Gastrocnemius medialis (tissue), 4 donors: ENCODE results near the gene ENOX1. TPM values are rescaled to one million over a fixed set of nuclear protein-coding genes. Genes with fewer than 3 reads are reported as not detected.
A peak's percentile ranks its signal among the peaks of the same experiment; 100 is the strongest.

ENCODE experiments used
- ATAC-seq, 2 donors: fragments of 150-250 bp; one replicate each; pipeline ENCODE4 v1.9.1; 2016
- DNase-seq, 2 donors: peaks; one replicate each; pipeline ENCODE4 v3.0.0-alpha.2; 2019
- H3K27ac ChIP-seq, 4 donors: fragments of 200-600 bp; sonication (generic); 1 replicate in 1 of 4; 2 replicates in 3 of 4; pipeline ENCODE4 v1.5.1; 2016 to 2018; ENCODE audit warnings: mild to moderate bottlenecking in 2 of 4, moderate library complexity in 1 of 4
- H3K27me3 ChIP-seq, 3 donors: fragments of 200-600 bp; sonication (generic) in 2 of 3; 1 replicate in 1 of 3; 2 replicates in 2 of 3; pipeline versions ENCODE4 v1.5.1 to v1.6.0; 2016 to 2019; ENCODE audit warnings: mild to moderate bottlenecking in 1 of 3, moderate library complexity in 1 of 3
- H3K36me3 ChIP-seq, 2 donors: fragments of 200-600 bp; sonication (generic) in 1 of 2; one replicate each; pipeline ENCODE4 v1.5.1; 2017 to 2018
- H3K4me1 ChIP-seq, 2 donors: fragments of 200-600 bp; sonication (generic) in 1 of 2; one replicate each; pipeline ENCODE4 v1.5.1; 2016 to 2017; ENCODE audit warnings: mild to moderate bottlenecking in 2 of 2
- H3K4me3 ChIP-seq, 4 donors: fragments of 200-600 bp; sonication (generic) in 3 of 4; 1 replicate in 1 of 4; 2 replicates in 3 of 4; pipeline ENCODE4 v1.5.1; 2016 to 2019; ENCODE audit warnings: mild to moderate bottlenecking in 2 of 4
- H3K9me3 ChIP-seq, 3 donors: fragments of 200-600 bp; sonication (generic) in 2 of 3; 1 replicate in 1 of 3; 2 replicates in 2 of 3; pipeline ENCODE4 v1.5.1; 2016 to 2019
- POLR2A ChIP-seq, 2 donors: fragments of 450-650 bp; IDR thresholded peaks; one replicate each; pipeline ENCODE4 v1.6.1; 2017; ENCODE audit warnings: antibody characterized with exemption in 2 of 2, mild to moderate bottlenecking in 2 of 2, moderate library complexity in 2 of 2
- in situ Hi-C, 4 donors: fragments of 200-750 bp; cut with MboI; loops; one replicate each; pipeline versions ENCODE4 v1.15.0 to v1.8.0; 2017; ENCODE audit warnings: low sequenced_read_pairs in 4 of 4
- intact Hi-C: fragments of 100-400 bp; cut with DNase I; formaldehyde crosslinking; loops from one replicate; pipeline ENCODE4 v1.15.1; 2023; ENCODE audit warnings: low total_unique reads
- total RNA-seq, 4 donors: library from RNA; depleted of rRNA; stranded (reverse); fragments of >200 nt; gene quantifications; one replicate each; pipeline versions ENCODE4 v1.1.0 to v1.2.3, GENCODE V29; 2016
- TF ChIP-seq, protein P1 (sequence below), 5 experiments: fragments of 450-650 bp in 3 of 5; fragments of 200-600 bp in 2 of 5; sonication (generic) in 2 of 5; IDR thresholded peaks in 4 of 5; conservative IDR thresholded peaks in 1 of 5; 1 replicate in 4 of 5; 2 replicates in 1 of 5; pipeline ENCODE4 v1.5.1; 2016 to 2019; ENCODE audit warnings: antibody characterized with exemption in 5 of 5, mild to moderate bottlenecking in 3 of 5, moderate library complexity in 3 of 5

Gene ENOX1
- total RNA-seq, 4 donors from 2014 or later, result 0.46 to 3.5 (median 1.8) TPM

- Histone ChIP-seq H3K27ac (no peak overlapping the region), H3K4me1 (no peaks in the 10 kb centered on the region), H3K27me3 (no peaks in the 10 kb centered on the region), H3K36me3 (no peaks in the 10 kb centered on the region), H3K9me3 (no peaks in the 10 kb centered on the region), H3K4me3 (no peak overlapping the region)
- DNase-seq (no peak), ATAC-seq (no peak)
- TF ChIP-seq, protein P1, sequence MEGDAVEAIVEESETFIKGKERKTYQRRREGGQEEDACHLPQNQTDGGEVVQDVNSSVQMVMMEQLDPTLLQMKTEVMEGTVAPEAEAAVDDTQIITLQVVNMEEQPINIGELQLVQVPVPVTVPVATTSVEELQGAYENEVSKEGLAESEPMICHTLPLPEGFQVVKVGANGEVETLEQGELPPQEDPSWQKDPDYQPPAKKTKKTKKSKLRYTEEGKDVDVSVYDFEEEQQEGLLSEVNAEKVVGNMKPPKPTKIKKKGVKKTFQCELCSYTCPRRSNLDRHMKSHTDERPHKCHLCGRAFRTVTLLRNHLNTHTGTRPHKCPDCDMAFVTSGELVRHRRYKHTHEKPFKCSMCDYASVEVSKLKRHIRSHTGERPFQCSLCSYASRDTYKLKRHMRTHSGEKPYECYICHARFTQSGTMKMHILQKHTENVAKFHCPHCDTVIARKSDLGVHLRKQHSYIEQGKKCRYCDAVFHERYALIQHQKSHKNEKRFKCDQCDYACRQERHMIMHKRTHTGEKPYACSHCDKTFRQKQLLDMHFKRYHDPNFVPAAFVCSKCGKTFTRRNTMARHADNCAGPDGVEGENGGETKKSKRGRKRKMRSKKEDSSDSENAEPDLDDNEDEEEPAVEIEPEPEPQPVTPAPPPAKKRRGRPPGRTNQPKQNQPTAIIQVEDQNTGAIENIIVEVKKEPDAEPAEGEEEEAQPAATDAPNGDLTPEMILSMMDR (IDR thresholded peaks at IDR 0.05 in 4 of 5, conservative IDR thresholded peaks at IDR 0.05 in 1 of 5), result no peak
- no peak for TF ChIP-seq POLR2A (IDR thresholded peaks at IDR 0.05)
- in situ Hi-C loops, result no loop called here
- intact Hi-C loops, result no loop called here
Observed at GRCh38 chr13:43693639-43694038, 93.1 kb downstream of the ENOX1 start.

DNA sequence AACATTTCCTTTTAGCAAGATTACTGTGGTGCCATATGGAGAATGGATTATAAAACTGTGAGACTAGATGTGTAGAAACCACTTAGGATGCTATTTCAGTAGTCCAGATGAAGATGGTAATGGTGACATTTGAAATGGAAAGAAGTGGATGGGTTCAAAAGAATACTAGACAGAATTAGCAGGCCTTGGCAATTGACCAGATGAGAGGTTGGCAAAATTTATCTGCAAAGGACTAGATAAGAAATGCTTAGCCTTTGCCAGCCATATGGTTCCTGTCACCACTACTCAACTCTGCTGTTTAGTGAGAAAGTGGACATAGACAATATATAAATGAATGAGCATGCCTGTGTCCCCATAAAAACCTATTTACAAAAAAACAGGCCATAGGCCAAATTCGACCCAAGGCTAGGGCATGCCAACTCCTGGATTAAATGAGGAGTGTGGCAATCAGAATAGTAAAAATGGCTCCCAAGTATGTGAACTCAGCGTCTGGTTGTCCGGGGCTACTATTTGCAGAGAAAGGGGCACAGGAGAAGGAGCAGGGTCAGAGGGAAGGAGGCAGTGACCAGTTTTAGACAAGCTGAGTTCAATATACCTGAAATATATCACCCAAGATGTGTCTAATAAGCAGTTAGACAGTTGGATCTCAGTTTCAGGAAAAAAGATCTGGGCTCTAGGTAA is 98.4 kb downstream of the ENOX1 start:
- H3K9me3 ChIP-seq, result no peaks in the 10 kb centered on the region
- no peaks in the 10 kb centered on the region for H3K27me3 ChIP-seq
- intact Hi-C loops, result no loop called here
- no peaks in the 10 kb centered on the region for H3K36me3 ChIP-seq
- H3K27ac ChIP-seq, result no peak overlapping the region
- DNase-seq (no peak), ATAC-seq (no peak)
- in situ Hi-C loops, result no loop called here
- H3K4me3 ChIP-seq, result no peak overlapping the region
- TF ChIP-seq POLR2A (IDR thresholded peaks at IDR 0.05), result no peak
- TF ChIP-seq, protein P1 (IDR thresholded peaks at IDR 0.05 in 4 of 5, conservative IDR thresholded peaks at IDR 0.05 in 1 of 5), result no peak
- H3K4me1 ChIP-seq, result peaks cover 4 to 12% of the 10 kb centered on the region in 2 donors

DNA sequence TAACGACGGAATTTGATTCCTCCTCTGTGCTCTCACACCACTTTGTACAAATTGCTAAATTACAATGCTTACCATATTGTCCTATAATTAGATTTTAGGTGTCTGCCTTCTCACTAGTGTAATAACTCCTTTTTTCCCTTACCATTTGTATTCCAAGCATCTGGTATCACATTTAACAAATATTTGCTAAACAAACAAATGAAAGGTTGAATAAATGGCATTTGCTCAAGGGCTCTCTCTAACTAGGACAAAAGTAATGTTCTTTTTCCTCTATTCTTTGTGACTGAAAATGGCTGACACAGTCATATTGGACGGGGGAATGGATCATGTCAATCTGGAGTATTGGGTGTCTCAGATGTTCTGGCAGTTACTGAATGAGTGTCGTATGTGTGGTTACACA is 99.7 kb downstream of the ENOX1 start:
- Histone ChIP-seq H3K9me3 (no peaks in the 10 kb centered on the region), H3K27me3 (no peaks in the 10 kb centered on the region), H3K4me1 (peaks cover 4 to 12% of the 10 kb centered on the region in 2 donors), H3K27ac (no peak overlapping the region), H3K36me3 (no peaks in the 10 kb centered on the region), H3K4me3 (no peak overlapping the region)
- intact Hi-C loops (no loop called here), in situ Hi-C loops (no loop called here)
- ATAC-seq (no peak), DNase-seq (no peak)
- TF ChIP-seq, protein P1 (IDR thresholded peaks at IDR 0.05 in 4 of 5, conservative IDR thresholded peaks at IDR 0.05 in 1 of 5), result no peak
- no peak for TF ChIP-seq POLR2A (IDR thresholded peaks at IDR 0.05)

DNA sequence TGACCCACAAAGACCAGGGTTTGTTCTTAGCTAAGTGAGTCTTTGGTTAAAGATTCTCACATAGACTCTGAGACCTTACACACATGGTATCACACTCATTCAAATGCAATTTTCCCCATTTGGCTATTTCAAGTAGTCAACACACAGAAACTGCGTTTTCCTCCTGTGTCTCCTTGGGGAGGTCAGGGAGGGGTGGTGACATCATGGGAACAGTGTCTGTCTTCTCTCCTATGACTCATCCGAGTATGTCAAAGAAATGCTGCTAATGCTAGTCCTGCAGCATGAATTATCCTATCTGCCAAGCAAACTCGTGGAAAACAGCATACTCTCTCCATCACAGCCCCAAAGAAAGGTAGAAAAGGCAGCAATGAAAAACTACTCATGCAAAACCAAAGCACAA is 100.2 kb downstream of the ENOX1 start:
- TF ChIP-seq, protein P1 (IDR thresholded peaks at IDR 0.05 in 4 of 5, conservative IDR thresholded peaks at IDR 0.05 in 1 of 5), result no peak
- no peak for TF ChIP-seq POLR2A (IDR thresholded peaks at IDR 0.05)
- ATAC-seq, result peak; percentile 89 to 90

More for the DNA sequence above, 100.2 kb downstream of the ENOX1 start:
- intact Hi-C loops (no loop called here), in situ Hi-C loops (no loop called here)
- H3K36me3 ChIP-seq, result no peaks in the 10 kb centered on the region
- H3K27me3 ChIP-seq, result no peaks in the 10 kb centered on the region
- DNase-seq, result peak; percentile 7 to 38
- H3K27ac ChIP-seq, result peak overlapping the region in 3 of 4 donors; percentile 16 to 40 (median 24)
- no peak overlapping the region for H3K4me3 ChIP-seq
- H3K9me3 ChIP-seq, result no peaks in the 10 kb centered on the region
- H3K4me1 ChIP-seq, result peaks cover 4 to 12% of the 10 kb centered on the region in 2 donors
